Measurements from ENCODE around the gene C19orf47.

- TF ChIP-seq CTCF (IDR thresholded peaks at IDR 0.05): no peak
- no peak for TF ChIP-seq POLR2AphosphoS5 (IDR thresholded peaks at IDR 0.05)
Observed at GRCh38 chr19:40278361-40279035, 69.7 kb downstream of the C19orf47 start.
